ENCODE measurements around the gene TMEM131.
"Not testable (repeated sequence)": the region's sequence is repeated elsewhere in the genome, so short reads cannot be mapped to it uniquely, and the experiment has no call there.

Gene TMEM131

GRCh38 chr2:97878865-97879264 is 116.9 kb downstream of the TMEM131 start:
- H3K36me3 ChIP-seq (ENCODE audit: insufficient read depth, low read length), result 0 out of 2 replicates have a peak, but pooled peaks cover 3% of the 10 kb centered on the region
- 93% methylated on average over 3 of the region's 3 CpGs for WGBS
- 0 out of 2 replicates have a peak, but pooled peaks cover 9% of the 10 kb centered on the region for H3K9me3 ChIP-seq (ENCODE audit: insufficient read depth, low read depth, low read length)
- no peaks in the 10 kb centered on the region for H3K4me1 ChIP-seq (ENCODE audit: insufficient read depth, low read length)
- no peak overlapping the region for H3K4me3 ChIP-seq (ENCODE audit: low read length)
- no peak overlapping the region for H3K9ac ChIP-seq (ENCODE audit: low read depth, low read length)
- H3K27ac ChIP-seq (ENCODE audit: low read depth, low read length), result no peak overlapping the region
- no peaks in the 10 kb centered on the region for H3K27me3 ChIP-seq (ENCODE audit: insufficient read depth, low read length)

GRCh38 chr2:97878317-97878716 is 117.4 kb downstream of the TMEM131 start:
- not testable (repeated sequence) for H3K36me3 ChIP-seq (ENCODE audit: insufficient read depth, low read length); H3K27me3 ChIP-seq (ENCODE audit: insufficient read depth, low read length); H3K4me1 ChIP-seq (ENCODE audit: insufficient read depth, low read length); H3K27ac ChIP-seq (ENCODE audit: low read depth, low read length); H3K4me3 ChIP-seq (ENCODE audit: low read length); H3K9ac ChIP-seq (ENCODE audit: low read depth, low read length)
- 0 out of 2 replicates have a peak, but pooled peaks cover 12% of the 10 kb centered on the region for H3K9me3 ChIP-seq (ENCODE audit: insufficient read depth, low read depth, low read length)
- 92% methylated on average over 2 of the region's 2 CpGs for WGBS

DNA sequence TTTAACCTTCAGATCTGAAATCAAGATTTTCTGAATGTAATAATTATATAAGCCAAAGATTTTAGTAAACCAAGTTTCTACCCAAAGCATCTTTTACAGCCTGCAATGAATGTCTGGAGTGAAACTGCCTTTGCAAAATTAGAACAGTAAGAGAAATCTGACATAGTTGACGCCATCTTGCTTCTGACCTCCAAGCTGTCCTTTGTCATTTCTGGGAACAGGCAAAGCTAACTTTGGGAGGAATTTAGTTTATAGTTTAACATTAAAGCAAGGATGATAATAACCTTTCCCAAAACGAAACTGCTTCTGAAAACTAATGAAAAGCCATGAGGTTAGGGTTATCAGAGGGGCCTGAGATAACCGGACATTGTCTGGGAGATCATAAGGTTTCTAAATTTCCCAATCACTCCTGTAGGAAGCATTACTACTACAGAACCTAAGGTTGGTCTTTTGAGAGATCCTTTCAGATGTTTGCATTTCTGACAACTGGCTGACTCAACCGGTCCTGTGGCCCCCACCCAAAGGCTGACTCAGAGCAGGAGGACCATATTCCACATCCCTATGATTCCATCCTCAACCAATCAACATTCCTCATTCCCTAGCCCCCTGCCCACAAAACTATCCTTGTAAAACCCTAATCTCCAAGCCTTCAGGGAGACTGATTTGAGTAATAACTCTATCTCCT is 124.5 kb downstream of the TMEM131 start:
- Histone ChIP-seq H3K27me3 (ENCODE audit: insufficient read depth, low read length) (no peaks in the 10 kb centered on the region), H3K9ac (ENCODE audit: low read depth, low read length) (no peak overlapping the region), H3K4me3 (ENCODE audit: low read length) (no peak overlapping the region), H3K36me3 (ENCODE audit: insufficient read depth, low read length) (no peaks in the 10 kb centered on the region), H3K27ac (ENCODE audit: low read depth, low read length) (no peak overlapping the region), H3K9me3 (ENCODE audit: insufficient read depth, low read depth, low read length) (0 out of 2 replicates have a peak, but pooled peaks cover 11% of the 10 kb centered on the region), H3K4me1 (ENCODE audit: insufficient read depth, low read length) (peaks cover 23% of the 10 kb centered on the region)
- 85% methylated on average over 4 of the region's 4 CpGs for WGBS

DNA sequence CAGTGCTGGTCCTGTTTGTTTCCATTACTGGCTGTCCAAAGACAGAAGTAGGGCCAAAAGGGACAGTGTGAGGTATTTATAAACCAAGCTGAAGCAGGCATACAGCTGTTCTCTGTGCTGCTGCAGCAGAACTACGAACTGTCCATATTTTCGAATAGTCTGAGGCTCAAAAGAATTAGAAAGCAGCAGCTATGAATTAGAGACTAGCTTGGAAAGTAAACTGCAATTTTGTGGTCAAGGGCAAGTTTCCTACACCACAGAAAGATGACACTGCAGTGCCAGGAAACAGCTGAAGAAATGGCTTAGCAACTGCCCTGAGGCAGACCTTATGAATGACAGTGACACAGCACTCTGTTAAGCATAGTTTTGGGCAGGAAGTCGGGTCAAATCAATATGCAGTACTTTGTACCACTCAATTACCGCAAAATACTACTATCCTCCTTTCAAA is 125.3 kb downstream of the TMEM131 start:
- no peak overlapping the region for H3K9ac ChIP-seq (ENCODE audit: low read depth, low read length)
- H3K4me1 ChIP-seq (ENCODE audit: insufficient read depth, low read length), result peaks cover 23% of the 10 kb centered on the region
- no peaks in the 10 kb centered on the region for H3K27me3 ChIP-seq (ENCODE audit: insufficient read depth, low read length)
- H3K4me3 ChIP-seq (ENCODE audit: low read length), result no peak overlapping the region
- 0 out of 2 replicates have a peak, but pooled peaks cover 11% of the 10 kb centered on the region for H3K9me3 ChIP-seq (ENCODE audit: insufficient read depth, low read depth, low read length)
- H3K27ac ChIP-seq (ENCODE audit: low read depth, low read length), result 0 out of 2 replicates have a peak overlapping the region, but pooled peaks have one; percentile 16
- no peaks in the 10 kb centered on the region for H3K36me3 ChIP-seq (ENCODE audit: insufficient read depth, low read length)
- WGBS, result 82% methylated on average over 3 of the region's 4 CpGs

DNA sequence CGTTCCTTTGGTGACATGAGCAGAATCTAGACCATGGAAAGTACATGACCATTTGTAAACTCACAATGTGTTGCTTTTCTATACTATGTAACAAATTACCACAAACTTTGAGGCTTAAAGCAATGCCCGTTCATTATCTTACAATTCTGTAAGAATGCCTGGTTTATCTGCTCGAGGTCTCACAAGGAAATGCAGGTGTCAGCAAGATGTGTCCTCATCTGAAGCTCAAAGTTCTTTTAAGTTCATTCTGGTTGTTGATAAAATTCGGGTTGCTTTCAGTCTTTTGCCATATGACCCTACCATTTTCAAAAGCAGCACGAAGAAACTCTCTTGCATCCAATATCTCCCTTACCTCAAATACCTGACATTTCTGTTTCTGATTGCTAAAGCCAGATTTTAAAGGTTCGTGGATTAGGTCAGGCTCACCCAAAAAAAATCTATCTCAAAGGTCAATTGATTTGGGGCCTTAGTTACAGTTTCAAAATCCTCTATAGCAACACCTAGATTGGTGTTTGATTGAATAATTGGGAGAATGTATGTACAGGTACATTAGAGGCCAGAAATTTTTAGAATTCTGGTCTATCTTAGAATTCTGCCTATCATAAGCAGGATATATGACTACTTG is 125.9 kb downstream of the TMEM131 start:
- Histone ChIP-seq H3K9ac (ENCODE audit: low read depth, low read length) (no peak overlapping the region), H3K9me3 (ENCODE audit: insufficient read depth, low read depth, low read length) (0 out of 2 replicates have a peak, but pooled peaks cover 11% of the 10 kb centered on the region), H3K4me1 (ENCODE audit: insufficient read depth, low read length) (peaks cover 23% of the 10 kb centered on the region), H3K27ac (ENCODE audit: low read depth, low read length) (peak overlapping the region; percentile 10; the same call in 1 of the 2 replicates), H3K4me3 (ENCODE audit: low read length) (no peak overlapping the region), H3K36me3 (ENCODE audit: insufficient read depth, low read length) (no peaks in the 10 kb centered on the region), H3K27me3 (ENCODE audit: insufficient read depth, low read length) (no peaks in the 10 kb centered on the region)
- 85% methylated on average over 6 of the region's 6 CpGs for WGBS

DNA sequence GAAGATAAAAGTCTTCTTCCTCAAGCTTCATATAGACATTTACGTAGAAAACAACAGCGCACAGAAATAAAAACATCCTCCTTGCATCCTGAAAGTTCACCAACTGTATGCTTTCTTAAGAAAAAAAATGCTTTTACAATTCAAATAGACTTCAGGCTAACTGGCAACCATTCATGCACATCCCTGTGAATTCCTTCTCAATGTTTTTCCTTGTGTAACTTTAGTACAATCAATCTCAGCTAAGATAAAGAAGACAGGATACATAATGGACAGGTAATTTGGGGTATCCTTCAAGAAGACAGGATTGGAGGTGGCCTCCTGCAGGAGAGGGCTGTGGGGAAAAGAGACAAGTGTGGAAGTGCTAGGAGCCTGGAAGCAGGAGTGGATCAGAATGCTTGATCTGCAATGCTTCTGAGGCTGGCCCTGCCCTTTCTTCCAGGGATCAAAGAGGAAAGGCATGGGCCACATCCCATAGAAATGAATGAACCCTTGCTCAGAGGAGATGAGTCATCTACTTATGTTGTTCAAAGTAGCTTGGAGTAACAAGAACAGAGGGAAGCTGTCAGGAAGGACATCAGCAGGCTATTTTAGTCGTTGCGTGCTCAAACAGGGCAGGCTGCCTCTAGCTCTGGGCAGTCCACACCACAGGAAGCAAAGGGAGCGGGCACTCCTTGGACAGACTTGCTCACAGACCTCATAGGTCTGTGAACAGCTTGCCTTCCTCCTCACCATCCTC is 126.6 kb downstream of the TMEM131 start:
- Histone ChIP-seq H3K36me3 (ENCODE audit: insufficient read depth, low read length) (no peaks in the 10 kb centered on the region), H3K27me3 (ENCODE audit: insufficient read depth, low read length) (no peaks in the 10 kb centered on the region), H3K4me1 (ENCODE audit: insufficient read depth, low read length) (peaks cover 23% of the 10 kb centered on the region), H3K9ac (ENCODE audit: low read depth, low read length) (no peak overlapping the region), H3K4me3 (ENCODE audit: low read length) (no peak overlapping the region), H3K9me3 (ENCODE audit: insufficient read depth, low read depth, low read length) (0 out of 2 replicates have a peak, but pooled peaks cover 11% of the 10 kb centered on the region), H3K27ac (ENCODE audit: low read depth, low read length) (peak overlapping the region; percentile 10; the same call in 1 of the 2 replicates)
- WGBS, result 67% methylated on average over 5 of the region's 5 CpGs

GRCh38 chr2:97863829-97864228 is 131.9 kb downstream of the TMEM131 start:
- 100% methylated on average over 3 of the region's 3 CpGs for WGBS

DNA sequence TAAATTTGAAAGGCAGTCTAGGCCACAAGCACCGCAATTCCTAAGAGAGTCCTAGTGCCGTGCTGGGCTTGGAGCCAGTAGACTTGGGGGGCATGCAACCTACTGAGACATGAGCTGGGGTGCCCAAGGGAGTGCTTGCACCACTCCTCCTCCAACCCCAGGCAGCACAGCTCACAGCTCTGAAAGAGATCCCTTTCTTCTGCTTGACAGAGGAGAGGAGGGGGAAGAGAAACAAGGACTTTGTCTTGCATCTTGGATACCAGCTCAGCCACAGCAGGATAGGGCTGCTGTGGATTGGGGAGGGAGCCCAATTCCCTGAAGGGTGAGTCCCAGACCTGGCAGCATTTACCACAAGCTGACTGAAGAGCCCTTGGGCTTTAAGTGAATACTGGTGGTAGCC is 134.6 kb downstream of the TMEM131 start:
- 91% methylated on average over 2 of the region's 2 CpGs for WGBS
- Histone ChIP-seq H3K36me3 (ENCODE audit: insufficient read depth, low read length) (no peaks in the 10 kb centered on the region; the same call in 1 of the 2 replicates), H3K27ac (ENCODE audit: low read depth, low read length) (no peak overlapping the region), H3K9ac (ENCODE audit: low read depth, low read length) (no peak overlapping the region), H3K4me3 (ENCODE audit: low read length) (no peak overlapping the region), H3K9me3 (ENCODE audit: insufficient read depth, low read depth, low read length) (no peaks in the 10 kb centered on the region), H3K27me3 (ENCODE audit: insufficient read depth, low read length) (no peaks in the 10 kb centered on the region), H3K4me1 (ENCODE audit: insufficient read depth, low read length) (0 out of 2 replicates have a peak, but pooled peaks cover 4% of the 10 kb centered on the region)

More at GRCh38 chr2:97863829-97864228, 131.9 kb downstream of the TMEM131 start:
- Histone ChIP-seq H3K27ac (ENCODE audit: low read depth, low read length) (no peak overlapping the region), H3K9ac (ENCODE audit: low read depth, low read length) (no peak overlapping the region), H3K4me3 (ENCODE audit: low read length) (no peak overlapping the region), H3K36me3 (ENCODE audit: insufficient read depth, low read length) (no peaks in the 10 kb centered on the region; the same call in 1 of the 2 replicates), H3K9me3 (ENCODE audit: insufficient read depth, low read depth, low read length) (no peaks in the 10 kb centered on the region), H3K4me1 (ENCODE audit: insufficient read depth, low read length) (peaks cover 9% of the 10 kb centered on the region; the same call in 1 of the 2 replicates), H3K27me3 (ENCODE audit: insufficient read depth, low read length) (no peaks in the 10 kb centered on the region)

- Histone ChIP-seq H3K9me3 (ENCODE audit: insufficient read depth, low read depth, low read length) (no peaks in the 10 kb centered on the region), H3K4me3 (ENCODE audit: low read length) (no peak overlapping the region), H3K27ac (ENCODE audit: low read depth, low read length) (no peak overlapping the region), H3K36me3 (ENCODE audit: insufficient read depth, low read length) (no peaks in the 10 kb centered on the region; the same call in 1 of the 2 replicates), H3K27me3 (ENCODE audit: insufficient read depth, low read length) (no peaks in the 10 kb centered on the region), H3K4me1 (ENCODE audit: insufficient read depth, low read length) (0 out of 2 replicates have a peak, but pooled peaks cover 4% of the 10 kb centered on the region), H3K9ac (ENCODE audit: low read depth, low read length) (no peak overlapping the region)
- WGBS, result 85% methylated on average over 3 of the region's 3 CpGs
These were observed 137.3 kb downstream of the TMEM131 start for GRCh38 chr2:97858442-97858841.

GRCh38 chr2:97857553-97857952 is 138.2 kb downstream of the TMEM131 start:
- Histone ChIP-seq H3K27ac (ENCODE audit: low read depth, low read length) (no peak overlapping the region), H3K9me3 (ENCODE audit: insufficient read depth, low read depth, low read length) (no peaks in the 10 kb centered on the region), H3K4me3 (ENCODE audit: low read length) (no peak overlapping the region), H3K36me3 (ENCODE audit: insufficient read depth, low read length) (no peaks in the 10 kb centered on the region; the same call in 1 of the 2 replicates), H3K9ac (ENCODE audit: low read depth, low read length) (no peak overlapping the region), H3K4me1 (ENCODE audit: insufficient read depth, low read length) (no peaks in the 10 kb centered on the region), H3K27me3 (ENCODE audit: insufficient read depth, low read length) (no peaks in the 10 kb centered on the region)
- WGBS, result 100% methylated on average over 1 of the region's 2 CpGs

GRCh38 chr2:97853057-97853456 is 142.7 kb downstream of the TMEM131 start:
- H3K27ac ChIP-seq (ENCODE audit: low read depth, low read length); H3K4me1 ChIP-seq (ENCODE audit: insufficient read depth, low read length); H3K27me3 ChIP-seq (ENCODE audit: insufficient read depth, low read length); H3K9me3 ChIP-seq (ENCODE audit: insufficient read depth, low read depth, low read length); H3K4me3 ChIP-seq (ENCODE audit: low read length); H3K36me3 ChIP-seq (ENCODE audit: insufficient read depth, low read length); H3K9ac ChIP-seq (ENCODE audit: low read depth, low read length): not testable (repeated sequence)
- WGBS, result 95% methylated on average over 2 of the region's 4 CpGs

Data from HUES64 (cell line).